Measurements from ENCODE around the gene CNTD1.

DNA sequence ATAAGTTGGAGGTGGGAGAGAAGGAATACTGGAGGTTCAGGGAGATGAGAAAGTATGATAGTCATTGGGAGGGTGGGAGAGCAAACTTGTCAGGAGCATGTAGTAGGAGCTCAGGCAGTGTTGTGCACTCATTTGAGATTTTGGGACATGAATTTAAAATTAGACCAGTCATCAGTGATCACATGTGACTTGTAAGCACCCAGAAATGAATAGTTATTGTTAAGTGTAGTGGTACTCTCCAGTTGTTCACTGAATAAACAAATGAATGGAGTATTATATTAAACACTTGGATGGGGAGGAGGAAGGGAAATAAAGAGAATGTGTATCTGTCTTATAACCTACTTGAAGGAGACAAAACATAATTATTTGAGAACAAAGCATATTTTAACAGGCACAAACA, 32.3 kb downstream of the CNTD1 start:
- TF ChIP-seq, protein P1, sequence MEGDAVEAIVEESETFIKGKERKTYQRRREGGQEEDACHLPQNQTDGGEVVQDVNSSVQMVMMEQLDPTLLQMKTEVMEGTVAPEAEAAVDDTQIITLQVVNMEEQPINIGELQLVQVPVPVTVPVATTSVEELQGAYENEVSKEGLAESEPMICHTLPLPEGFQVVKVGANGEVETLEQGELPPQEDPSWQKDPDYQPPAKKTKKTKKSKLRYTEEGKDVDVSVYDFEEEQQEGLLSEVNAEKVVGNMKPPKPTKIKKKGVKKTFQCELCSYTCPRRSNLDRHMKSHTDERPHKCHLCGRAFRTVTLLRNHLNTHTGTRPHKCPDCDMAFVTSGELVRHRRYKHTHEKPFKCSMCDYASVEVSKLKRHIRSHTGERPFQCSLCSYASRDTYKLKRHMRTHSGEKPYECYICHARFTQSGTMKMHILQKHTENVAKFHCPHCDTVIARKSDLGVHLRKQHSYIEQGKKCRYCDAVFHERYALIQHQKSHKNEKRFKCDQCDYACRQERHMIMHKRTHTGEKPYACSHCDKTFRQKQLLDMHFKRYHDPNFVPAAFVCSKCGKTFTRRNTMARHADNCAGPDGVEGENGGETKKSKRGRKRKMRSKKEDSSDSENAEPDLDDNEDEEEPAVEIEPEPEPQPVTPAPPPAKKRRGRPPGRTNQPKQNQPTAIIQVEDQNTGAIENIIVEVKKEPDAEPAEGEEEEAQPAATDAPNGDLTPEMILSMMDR (IDR thresholded peaks at IDR 0.05): no peak
- no peak for TF ChIP-seq POLR2A (IDR thresholded peaks at IDR 0.05)

Data from tibial nerve (tissue), 3 donors.